ENCODE measurements around the gene AGPAT2.

Gene AGPAT2

DNA sequence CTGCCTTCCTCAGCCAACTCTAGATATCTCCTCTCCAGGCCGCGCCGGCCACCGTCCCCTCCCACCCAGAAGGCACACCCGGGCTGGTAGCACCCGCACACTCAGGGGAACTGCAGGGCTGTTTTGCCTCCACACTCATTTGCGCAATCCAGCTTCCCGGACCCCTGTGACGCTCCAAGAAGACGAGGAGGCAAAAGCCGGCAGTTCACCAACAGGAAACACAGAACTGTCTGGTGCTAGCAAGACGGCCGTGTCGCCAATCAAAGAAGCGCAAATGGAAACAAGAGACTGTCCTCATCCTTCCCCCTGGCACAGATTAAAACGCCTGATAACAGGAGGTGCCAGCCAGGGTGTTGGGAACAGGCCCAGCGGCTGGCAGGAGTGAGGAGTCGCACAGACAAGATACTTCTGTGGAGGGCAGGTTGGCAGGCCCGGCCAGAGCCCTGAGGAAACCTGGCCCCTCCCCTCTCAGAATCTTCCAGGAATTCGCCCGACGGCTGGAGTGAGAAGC lies 7.8 kb downstream of the AGPAT2 start:
- TF ChIP-seq, protein P1, sequence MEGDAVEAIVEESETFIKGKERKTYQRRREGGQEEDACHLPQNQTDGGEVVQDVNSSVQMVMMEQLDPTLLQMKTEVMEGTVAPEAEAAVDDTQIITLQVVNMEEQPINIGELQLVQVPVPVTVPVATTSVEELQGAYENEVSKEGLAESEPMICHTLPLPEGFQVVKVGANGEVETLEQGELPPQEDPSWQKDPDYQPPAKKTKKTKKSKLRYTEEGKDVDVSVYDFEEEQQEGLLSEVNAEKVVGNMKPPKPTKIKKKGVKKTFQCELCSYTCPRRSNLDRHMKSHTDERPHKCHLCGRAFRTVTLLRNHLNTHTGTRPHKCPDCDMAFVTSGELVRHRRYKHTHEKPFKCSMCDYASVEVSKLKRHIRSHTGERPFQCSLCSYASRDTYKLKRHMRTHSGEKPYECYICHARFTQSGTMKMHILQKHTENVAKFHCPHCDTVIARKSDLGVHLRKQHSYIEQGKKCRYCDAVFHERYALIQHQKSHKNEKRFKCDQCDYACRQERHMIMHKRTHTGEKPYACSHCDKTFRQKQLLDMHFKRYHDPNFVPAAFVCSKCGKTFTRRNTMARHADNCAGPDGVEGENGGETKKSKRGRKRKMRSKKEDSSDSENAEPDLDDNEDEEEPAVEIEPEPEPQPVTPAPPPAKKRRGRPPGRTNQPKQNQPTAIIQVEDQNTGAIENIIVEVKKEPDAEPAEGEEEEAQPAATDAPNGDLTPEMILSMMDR (IDR thresholded peaks at IDR 0.05; ENCODE audit: low read depth, low read length, missing control alignments): no peak
- in situ Hi-C loops (cut with HindIII; ENCODE audit: low sequenced_read_pairs): loop anchor here (10.0 kb wide), 1 partner anchor 125 kb away; no protein-coding TSS in a partner anchor
- H3K4me3 ChIP-seq (ENCODE audit: low read depth, low read length): no peak overlapping the region
- DNase-seq (ENCODE audit: low read depth): no peak

DNA sequence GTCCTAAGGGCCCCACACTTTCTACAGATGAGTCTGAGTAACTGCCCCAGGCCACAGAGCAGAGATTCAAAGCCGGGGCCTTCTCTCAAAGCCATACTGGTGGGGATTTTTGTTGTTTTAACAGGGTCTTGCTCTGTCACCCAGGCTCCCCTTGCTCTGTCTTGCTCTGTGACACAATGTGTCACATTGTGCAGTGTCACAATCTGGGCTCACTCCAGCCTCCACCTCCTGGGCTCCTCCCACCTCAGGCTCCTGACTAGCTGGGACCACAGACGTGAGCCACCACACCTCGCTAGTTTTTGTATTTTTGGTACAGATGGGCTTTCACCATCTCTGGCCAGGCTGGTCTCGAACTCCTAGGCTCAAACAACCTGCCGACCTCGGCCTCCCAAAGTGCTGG lies 8.6 kb downstream of the AGPAT2 start:
- no peak overlapping the region for H3K4me3 ChIP-seq (ENCODE audit: low read depth, low read length)
- TF ChIP-seq, protein P1 (IDR thresholded peaks at IDR 0.05; ENCODE audit: low read depth, low read length, missing control alignments): no peak
- in situ Hi-C loops (cut with HindIII; ENCODE audit: low sequenced_read_pairs): loop anchor here (10.0 kb wide), 1 partner anchor 124 kb away; no protein-coding TSS in a partner anchor
- DNase-seq (ENCODE audit: low read depth): no peak

DNA sequence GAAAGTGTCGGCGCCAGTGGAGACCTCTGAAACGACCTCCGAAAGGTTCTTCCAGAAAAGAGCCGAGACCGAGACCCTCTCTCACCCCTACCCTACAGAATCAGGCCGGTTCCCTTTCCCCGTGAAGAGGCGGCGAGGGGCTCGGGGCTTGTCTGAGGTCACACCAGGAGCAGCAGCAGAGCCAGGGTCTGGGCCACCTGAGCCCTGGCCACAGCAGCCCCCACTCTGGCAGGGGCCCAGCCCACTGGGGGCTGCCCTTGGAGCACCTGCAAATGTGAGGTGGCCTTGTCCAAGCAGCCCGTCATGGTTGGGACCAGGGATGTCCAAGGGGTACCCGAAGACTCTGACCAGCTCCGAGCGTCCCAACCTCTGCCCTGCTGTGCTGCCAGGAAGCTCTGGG lies 9.2 kb downstream of the AGPAT2 start:
- DNase-seq (ENCODE audit: low read depth): no peak
- H3K4me3 ChIP-seq (ENCODE audit: low read depth, low read length): no peak overlapping the region
- TF ChIP-seq, protein P1 (IDR thresholded peaks at IDR 0.05; ENCODE audit: low read depth, low read length, missing control alignments): no peak
- in situ Hi-C loops (cut with HindIII; ENCODE audit: low sequenced_read_pairs): loop anchor here (10.0 kb wide), 1 partner anchor 123 kb away; no protein-coding TSS in a partner anchor

DNA sequence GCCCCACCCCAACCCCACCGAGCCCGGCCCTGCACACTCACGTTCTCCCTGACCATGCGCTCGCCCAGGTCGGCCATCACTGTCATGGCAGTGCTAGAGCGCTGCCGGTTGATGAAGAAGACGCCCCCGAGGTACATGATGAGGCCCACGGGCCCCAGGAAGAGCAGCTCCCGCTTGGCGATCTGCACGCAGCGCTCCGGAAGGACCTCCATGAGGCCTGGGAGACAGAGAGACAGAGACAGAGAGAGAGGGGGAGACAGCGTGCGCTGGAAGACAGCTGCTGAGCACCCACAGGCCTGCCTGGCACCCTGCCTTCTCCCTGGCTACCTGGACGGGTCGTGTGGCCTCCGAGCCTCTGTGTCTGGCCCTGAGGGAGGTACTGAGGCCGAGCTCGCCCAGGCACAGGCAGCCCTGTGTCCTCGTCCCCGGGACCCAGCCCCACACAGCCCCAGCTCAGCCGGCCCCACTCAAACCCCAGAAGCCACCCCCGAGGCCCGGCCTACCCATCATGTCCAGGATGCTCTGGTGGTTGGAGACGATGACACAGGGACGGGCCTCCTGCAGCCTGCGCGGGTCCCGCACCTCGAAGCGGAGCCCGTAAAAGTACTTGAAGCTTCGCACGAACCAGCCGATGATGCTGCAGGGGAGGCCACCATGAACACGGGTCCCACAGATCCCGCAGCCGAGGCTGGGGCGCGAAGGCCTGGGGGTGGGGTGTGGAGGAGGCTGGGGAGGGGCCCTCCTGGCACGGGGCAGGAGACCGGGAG lies 10.2 kb downstream of the AGPAT2 start:
- H3K4me3 ChIP-seq (ENCODE audit: low read depth, low read length): no peak overlapping the region
- DNase-seq (ENCODE audit: low read depth): no peak
- TF ChIP-seq, protein P1 (IDR thresholded peaks at IDR 0.05; ENCODE audit: low read depth, low read length, missing control alignments): no peak
- in situ Hi-C loops (cut with HindIII; ENCODE audit: low sequenced_read_pairs): loop anchor here (10.0 kb wide), 1 partner anchor 122 kb away; no protein-coding TSS in a partner anchor

DNA sequence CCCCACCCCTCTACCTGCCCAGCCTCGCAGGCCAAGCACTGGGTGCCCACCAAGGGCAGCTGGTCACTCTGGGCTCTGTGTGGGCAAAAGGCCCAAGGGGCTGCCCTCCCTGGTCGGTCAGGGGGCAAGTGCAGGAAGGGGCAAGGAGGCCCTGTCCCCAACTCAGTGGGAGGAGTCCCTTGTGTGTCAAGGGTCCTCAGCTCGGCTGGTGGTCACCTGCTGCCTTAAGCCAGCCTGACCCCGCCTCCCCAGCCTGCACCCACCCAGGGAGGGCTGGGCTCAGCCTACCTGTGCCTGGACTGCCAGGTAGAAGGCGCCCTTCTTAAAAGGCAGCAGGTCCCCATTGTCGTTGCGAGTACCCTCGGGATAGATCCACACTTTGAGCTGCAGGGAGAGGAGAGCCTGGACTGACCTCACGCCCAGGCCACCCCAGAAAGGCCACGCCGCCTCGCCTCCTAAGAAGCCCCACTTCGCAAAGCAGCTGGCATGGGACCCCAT lies 10.9 kb downstream of the AGPAT2 start:
- H3K4me3 ChIP-seq (ENCODE audit: low read depth, low read length): no peak overlapping the region
- in situ Hi-C loops (cut with HindIII; ENCODE audit: low sequenced_read_pairs): loop anchor here (10.0 kb wide), 1 partner anchor 122 kb away; no protein-coding TSS in a partner anchor
- DNase-seq (ENCODE audit: low read depth): no peak
- TF ChIP-seq, protein P1 (IDR thresholded peaks at IDR 0.05; ENCODE audit: low read depth, low read length, missing control alignments): no peak

DNA sequence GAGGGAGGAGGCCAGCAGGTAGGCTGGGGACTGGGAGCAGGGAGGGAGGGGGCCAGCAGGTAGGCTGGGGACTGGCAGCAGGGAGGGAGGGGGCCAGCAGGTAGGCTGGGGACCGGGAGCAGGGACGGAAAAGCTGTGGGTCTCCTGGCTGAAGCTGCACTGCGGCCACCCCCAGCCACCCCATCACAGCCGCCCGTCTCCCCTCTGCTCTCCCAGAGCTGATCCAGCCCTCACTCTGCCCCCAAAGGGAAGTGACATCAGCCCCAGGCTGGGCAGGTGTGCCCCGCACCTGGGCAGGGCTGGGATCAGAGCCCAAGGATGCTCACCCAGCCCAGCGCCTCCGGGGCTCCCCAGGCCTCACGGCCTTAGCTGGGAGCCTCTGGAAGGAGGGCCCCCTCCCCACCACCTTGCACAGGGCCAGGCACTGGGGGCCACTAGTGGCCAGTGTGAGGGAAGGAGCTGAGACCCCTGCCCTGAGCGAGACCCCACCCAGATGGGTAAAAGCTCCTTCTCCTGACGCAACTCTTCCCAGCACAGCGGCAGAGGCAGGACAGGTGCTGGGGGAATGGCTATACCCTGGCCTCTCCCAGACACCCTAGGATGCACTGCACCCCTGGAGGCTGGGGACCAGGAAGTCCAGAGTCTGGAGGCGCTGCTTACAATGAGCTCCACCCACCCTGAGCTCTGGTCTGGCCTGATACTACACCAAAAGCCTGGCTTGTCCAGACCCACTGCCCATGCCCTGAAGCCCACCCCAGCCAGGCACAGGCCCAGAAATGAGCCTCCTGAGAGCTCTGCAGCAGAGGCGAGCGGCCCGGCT lies 11.6 kb downstream of the AGPAT2 start:
- in situ Hi-C loops (cut with HindIII; ENCODE audit: low sequenced_read_pairs): loop anchor here (10.0 kb wide), 1 partner anchor 121 kb away; no protein-coding TSS in a partner anchor

More for the DNA sequence above, 11.6 kb downstream of the AGPAT2 start:
- no peak for DNase-seq (ENCODE audit: low read depth)
- H3K4me3 ChIP-seq (ENCODE audit: low read depth, low read length): no peak overlapping the region
- TF ChIP-seq, protein P1 (IDR thresholded peaks at IDR 0.05; ENCODE audit: low read depth, low read length, missing control alignments): no peak
